Activated T-helper 1 cell treated with Interleukin-2 at 50 U/mL for 16 hours (primary cell): ENCODE results near the gene ETS1.

ENCODE experiments used
- DNase-seq: peaks from one replicate; pipeline ENCODE4 v3.0.0-alpha.2; 2020; ENCODE audit warnings: low read depth

ETS1 gene

GRCh38 chr11:128587415-128587814, at the start of gene ETS1:
TSS of gene ETS1 (minus strand) at chr11:128587558. CDS start at chr11:128573130, 14,428 bp downstream.
- no peak for DNase-seq

GRCh38 chr11:128634395-128634794, 47.0 kb upstream of the ETS1 start:
- DNase-seq: no peak

GRCh38 chr11:128633384-128633965, 46.1 kb upstream of the ETS1 start:
- no peak for DNase-seq

- DNase-seq: no peak
These were observed 44.9 kb upstream of the ETS1 start for GRCh38 chr11:128632141-128632791.

- peak; percentile 83 for DNase-seq
These were observed 43.2 kb upstream of the ETS1 start for GRCh38 chr11:128630367-128631230.

- no peak for DNase-seq
These were observed 42.3 kb upstream of the ETS1 start for GRCh38 chr11:128629516-128630106.

- no peak for DNase-seq
These were observed 41.3 kb upstream of the ETS1 start for GRCh38 chr11:128628686-128629085.

- no peak for DNase-seq
These were observed 40.9 kb upstream of the ETS1 start for GRCh38 chr11:128628325-128628673.

GRCh38 chr11:128627666-128628324, 40.4 kb upstream of the ETS1 start:
- no peak for DNase-seq

- no peak for DNase-seq
These were observed 39.7 kb upstream of the ETS1 start for GRCh38 chr11:128626913-128627665.

- DNase-seq: no peak
These were observed 38.4 kb upstream of the ETS1 start for GRCh38 chr11:128625746-128626145.

GRCh38 chr11:128625326-128625725, 38.0 kb upstream of the ETS1 start:
- no peak for DNase-seq

GRCh38 chr11:128624269-128625175, 37.2 kb upstream of the ETS1 start:
- DNase-seq: peak; percentile 44

GRCh38 chr11:128623091-128623490, 35.7 kb upstream of the ETS1 start:
- DNase-seq: no peak

- no peak for DNase-seq
These were observed 34.5 kb upstream of the ETS1 start for GRCh38 chr11:128621601-128622501.

GRCh38 chr11:128620309-128621100, 33.1 kb upstream of the ETS1 start:
- DNase-seq: no peak

- DNase-seq: no peak
These were observed 32.4 kb upstream of the ETS1 start for GRCh38 chr11:128619540-128620308.

- DNase-seq: no peak
These were observed 31.6 kb upstream of the ETS1 start for GRCh38 chr11:128619007-128619406.
